H9 (cell line): ENCODE data around the gene OR6S1. TPM values are rescaled to one million over a fixed set of nuclear protein-coding genes. Genes with fewer than 3 reads are reported as not detected.

Experiments used
- DNase-seq: peaks from one replicate; pipeline ENCODE4 v3.0.0-alpha.2; 2017
- H2AFZ ChIP-seq: one replicate; pipeline ENCODE4 v1.6.1; 2013; ENCODE audit warnings: mild to moderate bottlenecking, low read length, control low read depth, moderate library complexity
- H2AK5ac ChIP-seq: 2 replicates; pipeline ENCODE4 v1.6.1; 2013; ENCODE audit warnings: low read length, control low read depth, mixed read lengths; ENCODE audit not compliant: insufficient read length
- H2BK120ac ChIP-seq: one replicate; pipeline ENCODE4 v1.6.1; 2013; ENCODE audit warnings: low read depth, mild to moderate bottlenecking, low read length, control low read depth, inconsistent platforms; ENCODE audit not compliant: poor library complexity, severe bottlenecking
- H2BK12ac ChIP-seq: 2 replicates; pipeline ENCODE4 v1.6.1; 2013; ENCODE audit warnings: low read length, control low read depth, mixed read lengths, low read depth; ENCODE audit not compliant: insufficient read length
- H2BK15ac ChIP-seq: 2 replicates; pipeline ENCODE4 v1.6.1; 2013; ENCODE audit warnings: low read depth, low read length, control low read depth
- H2BK20ac ChIP-seq: one replicate; pipeline ENCODE4 v1.6.1; 2013; ENCODE audit warnings: low read depth, mild to moderate bottlenecking, low read length, control low read depth, inconsistent platforms; ENCODE audit not compliant: poor library complexity, severe bottlenecking
- H2BK5ac ChIP-seq: 2 replicates; pipeline ENCODE4 v1.6.1; 2013; ENCODE audit warnings: low read length, control low read depth, mixed read lengths; ENCODE audit not compliant: insufficient read length
- H3K14ac ChIP-seq: 2 replicates; pipeline ENCODE4 v1.6.1; 2013; ENCODE audit warnings: low read length, control low read depth; ENCODE audit not compliant: insufficient read depth
- H3K18ac ChIP-seq: 2 replicates; pipeline ENCODE4 v1.6.1; 2013; ENCODE audit warnings: low read depth, mild to moderate bottlenecking, mixed read lengths, low read length, control low read depth; ENCODE audit not compliant: insufficient read length
- H3K23ac ChIP-seq: 2 replicates; pipeline ENCODE4 v1.6.1; 2013; ENCODE audit warnings: low read length, control low read depth, mixed read lengths, low read depth; ENCODE audit not compliant: insufficient read length
- H3K23me2 ChIP-seq: 2 replicates; pipeline ENCODE4 v1.6.1; 2013; ENCODE audit warnings: low read depth, mild to moderate bottlenecking, mixed read lengths, low read length, control low read depth; ENCODE audit not compliant: insufficient read length, poor library complexity, severe bottlenecking
- H3K27ac ChIP-seq: 2 replicates; pipeline ENCODE4 v1.5.1; 2013; ENCODE audit warnings: low read length, control low read depth, mixed read lengths, low read depth; ENCODE audit not compliant: insufficient read length
- H3K27me3 ChIP-seq: 2 replicates; pipeline ENCODE4 v1.6.1; 2013; ENCODE audit warnings: low read length, control low read depth, inconsistent platforms; ENCODE audit not compliant: insufficient read depth
- H3K4ac ChIP-seq: 2 replicates; pipeline ENCODE4 v1.6.1; 2013; ENCODE audit warnings: low read depth, mild to moderate bottlenecking, control low read depth, inconsistent platforms, low read length, moderate library complexity
- H3K4me1 ChIP-seq: 2 replicates; pipeline ENCODE4 v1.6.1; 2013; ENCODE audit warnings: low read length, control low read depth, inconsistent platforms; ENCODE audit not compliant: insufficient read depth
- H3K4me2 ChIP-seq: 2 replicates; pipeline ENCODE4 v1.6.1; 2013; ENCODE audit warnings: low read length, control low read depth, mixed read lengths; ENCODE audit not compliant: insufficient read length, insufficient read depth
- H3K56ac ChIP-seq: 2 replicates; pipeline ENCODE4 v1.6.1; 2013; ENCODE audit warnings: low read depth, mild to moderate bottlenecking, mixed read lengths, low read length, control low read depth; ENCODE audit not compliant: insufficient read length
- H3K79me1 ChIP-seq: 2 replicates; pipeline ENCODE4 v1.6.1; 2013; ENCODE audit warnings: low read depth, mild to moderate bottlenecking, moderate library complexity, low read length, control low read depth, inconsistent platforms; ENCODE audit not compliant: insufficient read depth, poor library complexity, severe bottlenecking
- H3K79me2 ChIP-seq: 2 replicates; pipeline ENCODE4 v1.6.1; 2013; ENCODE audit warnings: low read length, control low read depth, inconsistent platforms; ENCODE audit not compliant: insufficient read depth
- H3K9ac ChIP-seq: 2 replicates; pipeline ENCODE4 v1.6.1; 2013; ENCODE audit warnings: low read length, control low read depth, mixed read lengths; ENCODE audit not compliant: insufficient read length; ENCODE audit errors: extremely low read depth
- H3K9me3 ChIP-seq: one replicate; pipeline ENCODE4 v1.6.1; 2013; ENCODE audit warnings: low read depth, low read length, inconsistent platforms; ENCODE audit not compliant: control insufficient read depth
- H3T11ph ChIP-seq: one replicate; pipeline ENCODE4 v1.6.1; 2013; ENCODE audit warnings: mild to moderate bottlenecking, low read length, control low read depth, inconsistent platforms
- H4K20me1 ChIP-seq: one replicate; pipeline ENCODE4 v1.6.1; 2013; ENCODE audit not compliant: control insufficient read depth, insufficient read length, insufficient read depth
- H4K5ac ChIP-seq: 2 replicates; pipeline ENCODE4 v1.6.1; 2013; ENCODE audit warnings: low read depth, mild to moderate bottlenecking, mixed read lengths, low read length, control low read depth; ENCODE audit not compliant: insufficient read length
- H4K8ac ChIP-seq: replicated peaks from 2 replicates; pipeline ENCODE4 v1.6.1; 2013; ENCODE audit warnings: low read length, control low read depth, mixed read lengths, low read depth; ENCODE audit not compliant: insufficient read length
- H4K91ac ChIP-seq: 2 replicates; pipeline ENCODE4 v1.6.1; 2013; ENCODE audit warnings: low read depth, mild to moderate bottlenecking, moderate library complexity, mixed read lengths, low read length, control low read depth; ENCODE audit not compliant: insufficient read length
- H3K27ac Mint-ChIP-seq, 3 experiments: 2 replicates in 2 of 3; 3 replicates in 1 of 3; pipeline ENCODE4 v1.8.0; 2020 to 2021; ENCODE audit warnings: mixed read lengths in 3 of 3, mild to moderate bottlenecking in 1 of 3, moderate library complexity in 1 of 3
- H3K27me3 Mint-ChIP-seq: 2 replicates; pipeline ENCODE4 v1.8.0; 2021; ENCODE audit warnings: low read depth, mild to moderate bottlenecking, moderate library complexity, mixed read lengths
- H3K36me3 Mint-ChIP-seq, 3 experiments: 2 replicates in 2 of 3; 3 replicates in 1 of 3; pipeline ENCODE4 v1.8.0; 2020 to 2021; ENCODE audit warnings: low read depth in 3 of 3, mixed read lengths in 3 of 3; ENCODE audit not compliant: insufficient read depth in 1 of 3
- H3K4me1 Mint-ChIP-seq, 2 experiments: 2 replicates each; pipeline ENCODE4 v1.8.0; 2020; ENCODE audit warnings: mixed read lengths in 2 of 2
- H3K4me3 Mint-ChIP-seq, 2 experiments: 2 replicates in 1 of 2; 3 replicates in 1 of 2; pipeline ENCODE4 v1.8.0; 2020 to 2021; ENCODE audit warnings: mild to moderate bottlenecking in 2 of 2, mixed read lengths in 2 of 2, moderate library complexity in 1 of 2
- H3K9me3 Mint-ChIP-seq, 2 experiments: 2 replicates in 1 of 2; 3 replicates in 1 of 2; pipeline ENCODE4 v1.8.0; 2020; ENCODE audit warnings: mild to moderate bottlenecking in 2 of 2, mixed read lengths in 2 of 2, moderate library complexity in 1 of 2
- CTCF ChIP-seq: fragments of 200-600 bp; sonication (generic); conservative IDR thresholded peaks from 3 replicates; pipeline ENCODE4 v1.8.0; 2021; ENCODE audit warnings: antibody characterized with exemption, mild to moderate bottlenecking
- WGBS: extraction: QIAGEN DNeasy Blood & Tissue Kit; methylation state at CpG from one replicate; pipeline ENCODE4 v1.1.7; 2013; ENCODE audit warnings: missing lambda C conversion rate, low lambda C conversion rate, mixed read lengths; ENCODE audit not compliant: insufficient read length; ENCODE audit errors: extremely low coverage; 5-methylcytosine and 5-hydroxymethylcytosine counted together
- total RNA-seq: library from RNA; stranded (reverse); gene quantifications from 2 replicates; pipeline ENCODE4 v1.2.1, GENCODE V29; 2021

The OR6S1 gene
- total RNA-seq, 1 experiment from 2014 or later: not detected

- Mint-ChIP-seq H3K4me1 (peaks cover 17 to 18% of the 10 kb centered on the region in 2 experiments), H3K27me3 (peaks cover 66% of the 10 kb centered on the region), H3K9me3 (peaks cover 4 to 8% of the 10 kb centered on the region in 2 experiments; a peak in 4 of 5 replicates), H3K27ac (peak overlapping the region in 1 of 3 experiments; percentile 13; a peak in 1 of 7 replicates), H3K36me3 (no peaks in the 10 kb centered on the region; a peak in 1 of 7 replicates), H3K4me3 (peak overlapping the region; percentile 86 to 94)
- Histone ChIP-seq H3K56ac (no peak overlapping the region), H3K27me3 (no peaks in the 10 kb centered on the region; the same call in 1 of the 2 replicates), H3K4ac (no peak overlapping the region), H3K14ac (no peak overlapping the region), H4K5ac (no peak overlapping the region), H2BK5ac (no peak overlapping the region), H4K91ac (no peak overlapping the region), H3K9me3 (no peaks in the 10 kb centered on the region), H4K8ac (no peak overlapping the region), H2BK12ac (no peak overlapping the region), H2BK120ac (no peak overlapping the region), H4K20me1 (no peaks in the 10 kb centered on the region), H3K4me1 (no peaks in the 10 kb centered on the region), H3T11ph (no peak overlapping the region), H2BK20ac (no peak overlapping the region), H3K27ac (no peak overlapping the region), H3K4me2 (peak overlapping the region; percentile 96), H3K23me2 (peaks cover 29% of the 10 kb centered on the region), H3K18ac (no peak overlapping the region), H2AK5ac (no peak overlapping the region), H2BK15ac (no peak overlapping the region), H3K79me1 (no peaks in the 10 kb centered on the region), H3K79me2 (no peaks in the 10 kb centered on the region), H2AFZ (no peak overlapping the region), H3K23ac (no peak overlapping the region), H3K9ac (no peak overlapping the region)
- TF ChIP-seq CTCF: no peak
- no CpG with 5 or more reads among the region's 19 CpGs for WGBS
- no peak for DNase-seq
These were observed 9.1 kb downstream of the OR6S1 start for GRCh38 chr14:20632448-20632830.
